ENCODE measurements around the gene CAMKMT.

The CAMKMT gene

GRCh38 chr2:44602446-44602845, 240.7 kb downstream of the CAMKMT start:
- H4K8ac ChIP-seq (ENCODE audit: low read depth, low read length) = no peak overlapping the region
- no peaks in the 10 kb centered on the region for H3K36me3 ChIP-seq (replicated peaks in 1 of 2; ENCODE audit: control insufficient read depth in 2 of 2, insufficient read depth in 2 of 2, low read length in 2 of 2)
- H3K4me3 ChIP-seq (ENCODE audit: low read length in 2 of 2) = no peak overlapping the region
- no peak overlapping the region for H3K27ac ChIP-seq (replicated peaks; ENCODE audit: low read length)
- H3K14ac ChIP-seq (ENCODE audit: low read length) = no peak overlapping the region
- H3K4ac ChIP-seq (ENCODE audit: low read length) = no peak overlapping the region
- whole genome bisulfite sequencing, 2 donors (ENCODE audit: extremely low coverage in 2 of 2, insufficient read length in 2 of 2, insufficient replicate concordance in 1 of 2) = no CpG with 5 or more reads among the region's 6 CpGs
- H2BK5ac ChIP-seq (ENCODE audit: low read length) = no peak overlapping the region
- H4K91ac ChIP-seq (ENCODE audit: low read depth, low read length, poor library complexity) = no peak overlapping the region
- no peaks in the 10 kb centered on the region for H3K9me3 ChIP-seq (replicated peaks in 1 of 2; ENCODE audit: control insufficient read depth in 2 of 2, insufficient read depth in 1 of 2, low read depth in 1 of 2, low read length in 2 of 2)
- H3K4me2 ChIP-seq (ENCODE audit: insufficient read depth, low read length, poor library complexity, severe bottlenecking) = no peak overlapping the region
- no peak overlapping the region for H3K23ac ChIP-seq (ENCODE audit: low read depth, low read length, poor library complexity)
- H3K79me1 ChIP-seq (ENCODE audit: low read depth, low read length) = no peaks in the 10 kb centered on the region
- no peak overlapping the region for H3K9ac ChIP-seq (ENCODE audit: low read depth, low read length, poor library complexity)
- H2BK120ac ChIP-seq (ENCODE audit: low read depth, low read length) = no peak overlapping the region
- no peak overlapping the region for H2AFZ ChIP-seq (ENCODE audit: low read length)
- no peak overlapping the region for H2BK15ac ChIP-seq (ENCODE audit: low read length)
- no peak for DNase-seq (ENCODE audit: low spot score)
- no peak overlapping the region for H3K18ac ChIP-seq (ENCODE audit: low read length)
- no peak overlapping the region for H2BK12ac ChIP-seq (ENCODE audit: low read length)
- no peaks in the 10 kb centered on the region for H3K4me1 ChIP-seq (ENCODE audit: control insufficient read depth in 2 of 2, insufficient read depth in 1 of 2, low read depth in 1 of 2, low read length in 2 of 2)
- no peak overlapping the region for H2AK5ac ChIP-seq (ENCODE audit: low read depth, low read length)
- no peaks in the 10 kb centered on the region for H3K27me3 ChIP-seq (ENCODE audit: control insufficient read depth in 3 of 3, insufficient read depth in 3 of 3, low read depth in 1 of 3, low read length in 3 of 3)

- Histone ChIP-seq H2BK120ac (ENCODE audit: low read depth, low read length) (no peak overlapping the region), H3K4me3 (ENCODE audit: low read length in 2 of 2) (no peak overlapping the region), H2AK5ac (ENCODE audit: low read depth, low read length) (no peak overlapping the region), H3K9me3 (replicated peaks in 1 of 2; ENCODE audit: control insufficient read depth in 2 of 2, insufficient read depth in 1 of 2, low read depth in 1 of 2, low read length in 2 of 2) (no peaks in the 10 kb centered on the region), H3K23ac (ENCODE audit: low read depth, low read length, poor library complexity) (no peak overlapping the region), H4K91ac (ENCODE audit: low read depth, low read length, poor library complexity) (no peak overlapping the region), H3K14ac (ENCODE audit: low read length) (no peak overlapping the region), H2BK5ac (ENCODE audit: low read length) (no peak overlapping the region), H2AFZ (ENCODE audit: low read length) (no peak overlapping the region), H2BK12ac (ENCODE audit: low read length) (no peak overlapping the region), H3K9ac (ENCODE audit: low read depth, low read length, poor library complexity) (no peak overlapping the region), H3K4me1 (ENCODE audit: control insufficient read depth in 2 of 2, insufficient read depth in 1 of 2, low read depth in 1 of 2, low read length in 2 of 2) (no peaks in the 10 kb centered on the region), H4K8ac (ENCODE audit: low read depth, low read length) (no peak overlapping the region), H3K4me2 (ENCODE audit: insufficient read depth, low read length, poor library complexity, severe bottlenecking) (no peak overlapping the region), H3K27ac (replicated peaks; ENCODE audit: low read length) (no peak overlapping the region), H3K36me3 (replicated peaks in 1 of 2; ENCODE audit: control insufficient read depth in 2 of 2, insufficient read depth in 2 of 2, low read length in 2 of 2) (no peaks in the 10 kb centered on the region), H3K27me3 (ENCODE audit: control insufficient read depth in 3 of 3, insufficient read depth in 3 of 3, low read depth in 1 of 3, low read length in 3 of 3) (no peaks in the 10 kb centered on the region), H3K18ac (ENCODE audit: low read length) (no peak overlapping the region), H3K79me1 (ENCODE audit: low read depth, low read length) (no peaks in the 10 kb centered on the region), H3K4ac (ENCODE audit: low read length) (no peak overlapping the region), H2BK15ac (ENCODE audit: low read length) (no peak overlapping the region)
- no CpG with 5 or more reads among the region's 1 CpG for WGBS, 2 donors (ENCODE audit: extremely low coverage in 2 of 2, insufficient read length in 2 of 2, insufficient replicate concordance in 1 of 2)
- DNase-seq (ENCODE audit: low spot score) = no peak
Observed at GRCh38 chr2:44605511-44605910, 243.8 kb downstream of the CAMKMT start.

- no peak overlapping the region for H3K4me2 ChIP-seq (ENCODE audit: insufficient read depth, low read length, poor library complexity, severe bottlenecking)
- H2AFZ ChIP-seq (ENCODE audit: low read length) = no peak overlapping the region
- no peak overlapping the region for H3K4ac ChIP-seq (ENCODE audit: low read length)
- no peaks in the 10 kb centered on the region for H3K27me3 ChIP-seq (ENCODE audit: control insufficient read depth in 3 of 3, insufficient read depth in 3 of 3, low read depth in 1 of 3, low read length in 3 of 3)
- H3K4me3 ChIP-seq (ENCODE audit: low read length in 2 of 2) = no peak overlapping the region
- H3K27ac ChIP-seq (replicated peaks; ENCODE audit: low read length) = no peak overlapping the region
- H4K91ac ChIP-seq (ENCODE audit: low read depth, low read length, poor library complexity) = no peak overlapping the region
- H3K9ac ChIP-seq (ENCODE audit: low read depth, low read length, poor library complexity) = no peak overlapping the region
- H3K18ac ChIP-seq (ENCODE audit: low read length) = no peak overlapping the region
- WGBS, 2 donors (ENCODE audit: extremely low coverage in 2 of 2, insufficient read length in 2 of 2, insufficient replicate concordance in 1 of 2) = no CpG with 5 or more reads among the region's 1 CpG
- peaks cover 3 to 12% of the 10 kb centered on the region in 2 donors for H3K4me1 ChIP-seq (ENCODE audit: control insufficient read depth in 2 of 2, insufficient read depth in 1 of 2, low read depth in 1 of 2, low read length in 2 of 2)
- no peak overlapping the region for H3K14ac ChIP-seq (ENCODE audit: low read length)
- no peak overlapping the region for H2AK5ac ChIP-seq (ENCODE audit: low read depth, low read length)
- no peak overlapping the region for H3K23ac ChIP-seq (ENCODE audit: low read depth, low read length, poor library complexity)
- H4K8ac ChIP-seq (ENCODE audit: low read depth, low read length) = no peak overlapping the region
- H2BK15ac ChIP-seq (ENCODE audit: low read length) = no peak overlapping the region
- no peak overlapping the region for H2BK12ac ChIP-seq (ENCODE audit: low read length)
- no peak for DNase-seq (ENCODE audit: low spot score)
- no peaks in the 10 kb centered on the region for H3K79me1 ChIP-seq (ENCODE audit: low read depth, low read length)
- H2BK120ac ChIP-seq (ENCODE audit: low read depth, low read length) = no peak overlapping the region
- H2BK5ac ChIP-seq (ENCODE audit: low read length) = no peak overlapping the region
- peaks cover 0 to 4% of the 10 kb centered on the region in 2 donors for H3K9me3 ChIP-seq (replicated peaks in 1 of 2; ENCODE audit: control insufficient read depth in 2 of 2, insufficient read depth in 1 of 2, low read depth in 1 of 2, low read length in 2 of 2)
- H3K36me3 ChIP-seq (replicated peaks in 1 of 2; ENCODE audit: control insufficient read depth in 2 of 2, insufficient read depth in 2 of 2, low read length in 2 of 2) = no peaks in the 10 kb centered on the region
Observed at GRCh38 chr2:44612276-44612675, 250.5 kb downstream of the CAMKMT start.

GRCh38 chr2:44614940-44615339, 253.2 kb downstream of the CAMKMT start:
- no peak overlapping the region for H2BK15ac ChIP-seq (ENCODE audit: low read length)
- H3K18ac ChIP-seq (ENCODE audit: low read length) = no peak overlapping the region
- peaks cover 3 to 12% of the 10 kb centered on the region in 2 donors for H3K4me1 ChIP-seq (ENCODE audit: control insufficient read depth in 2 of 2, insufficient read depth in 1 of 2, low read depth in 1 of 2, low read length in 2 of 2)
- no peak overlapping the region for H3K4ac ChIP-seq (ENCODE audit: low read length)
- no peak overlapping the region for H2BK12ac ChIP-seq (ENCODE audit: low read length)
- no peak overlapping the region for H3K27ac ChIP-seq (replicated peaks; ENCODE audit: low read length)
- no peak overlapping the region for H3K23ac ChIP-seq (ENCODE audit: low read depth, low read length, poor library complexity)
- no peaks in the 10 kb centered on the region for H3K27me3 ChIP-seq (ENCODE audit: control insufficient read depth in 3 of 3, insufficient read depth in 3 of 3, low read depth in 1 of 3, low read length in 3 of 3)
- H3K14ac ChIP-seq (ENCODE audit: low read length) = no peak overlapping the region
- no peak overlapping the region for H2BK120ac ChIP-seq (ENCODE audit: low read depth, low read length)
- H3K4me3 ChIP-seq (ENCODE audit: low read length in 2 of 2) = no peak overlapping the region
- WGBS, 2 donors (ENCODE audit: extremely low coverage in 2 of 2, insufficient read length in 2 of 2, insufficient replicate concordance in 1 of 2) = no CpG with 5 or more reads among the region's 2 CpGs
- no peaks in the 10 kb centered on the region for H3K79me1 ChIP-seq (ENCODE audit: low read depth, low read length)
- no peaks in the 10 kb centered on the region for H3K36me3 ChIP-seq (replicated peaks in 1 of 2; ENCODE audit: control insufficient read depth in 2 of 2, insufficient read depth in 2 of 2, low read length in 2 of 2)
- H4K91ac ChIP-seq (ENCODE audit: low read depth, low read length, poor library complexity) = no peak overlapping the region
- H3K4me2 ChIP-seq (ENCODE audit: insufficient read depth, low read length, poor library complexity, severe bottlenecking) = no peak overlapping the region
- DNase-seq (ENCODE audit: low spot score) = no peak
- H3K9me3 ChIP-seq (replicated peaks in 1 of 2; ENCODE audit: control insufficient read depth in 2 of 2, insufficient read depth in 1 of 2, low read depth in 1 of 2, low read length in 2 of 2) = peaks cover 0 to 4% of the 10 kb centered on the region in 2 donors
- H3K9ac ChIP-seq (ENCODE audit: low read depth, low read length, poor library complexity) = no peak overlapping the region
- no peak overlapping the region for H4K8ac ChIP-seq (ENCODE audit: low read depth, low read length)
- no peak overlapping the region for H2AFZ ChIP-seq (ENCODE audit: low read length)
- no peak overlapping the region for H2AK5ac ChIP-seq (ENCODE audit: low read depth, low read length)
- H2BK5ac ChIP-seq (ENCODE audit: low read length) = no peak overlapping the region
